ENCODE results near the gene MUCL3. TPM values are rescaled to one million over a fixed set of nuclear protein-coding genes. Genes with fewer than 3 reads are reported as not detected.
A peak's percentile ranks its signal among the peaks of the same experiment; 100 is the strongest.

Gene MUCL3
- polyA plus RNA-seq, 3 donors, result not detected

GRCh38 chr6:30917487-30917886, 23.3 kb upstream of the MUCL3 start:
- H3K9ac ChIP-seq (ENCODE audit: insufficient read depth, low read length, poor library complexity, severe bottlenecking), result no peak overlapping the region
- H3K4me2 ChIP-seq (replicated peaks; ENCODE audit: extremely low read depth, low read length, poor library complexity, severe bottlenecking), result no peak overlapping the region
- H3K36me3 Mint-ChIP-seq, result peaks cover 63 to 67% of the 10 kb centered on the region in 2 donors
- H3K27ac Mint-ChIP-seq, result no peak overlapping the region
- H3K36me3 ChIP-seq (replicated peaks in 1 of 2; ENCODE audit: control insufficient read depth in 1 of 2, insufficient read depth in 2 of 2, low read length in 2 of 2), result peaks cover 46 to 65% of the 10 kb centered on the region in 2 donors
- intact Hi-C loops (cut with micrococcal nuclease), result loop anchor here in 1 of 2 donors (10.0 kb wide), 1 partner anchor 167 kb away; no protein-coding TSS in a partner anchor
- H3K4me3 ChIP-seq (replicated peaks in 1 of 3; ENCODE audit: low read depth in 2 of 3, low read length in 3 of 3), result no peak overlapping the region
- no peak for TF ChIP-seq CTCF (IDR thresholded peaks at IDR 0.05)
- peaks cover 15 to 26% of the 10 kb centered on the region in 2 donors for H3K4me1 ChIP-seq (ENCODE audit: control insufficient read depth in 1 of 2, insufficient read depth in 2 of 2, low read length in 2 of 2)
- H3K27me3 Mint-ChIP-seq (ENCODE audit: low read depth in 3 of 3), result peaks cover 0 to 1% (median 0%) of the 10 kb centered on the region in 3 donors
- H3K27ac ChIP-seq (ENCODE audit: low read depth in 1 of 2, low read length in 2 of 2), result no peak overlapping the region
- H3K9me3 ChIP-seq (replicated peaks in 1 of 2; ENCODE audit: control insufficient read depth in 1 of 2, insufficient read depth in 1 of 2, low read length in 2 of 2), result no peaks in the 10 kb centered on the region
- peaks cover 24% of the 10 kb centered on the region for H3K4me1 Mint-ChIP-seq
- no peak for DNase-seq
- no peaks in the 10 kb centered on the region for H3K27me3 ChIP-seq (ENCODE audit: control insufficient read depth in 2 of 2, insufficient read depth in 2 of 2, low read length in 2 of 2)
- WGBS (ENCODE audit: insufficient coverage), result 98% methylated on average over 8 of the region's 8 CpGs
- H3K9me3 Mint-ChIP-seq, result peaks cover 0 to 3% (median 0%) of the 10 kb centered on the region in 7 donors
- H3K79me2 ChIP-seq (ENCODE audit: insufficient read depth, low read length), result no peaks in the 10 kb centered on the region
- no peak overlapping the region for H3K4me3 Mint-ChIP-seq
- no peaks in the 10 kb centered on the region for H4K20me1 ChIP-seq (ENCODE audit: insufficient read depth, low read length)
- no peak overlapping the region for H2AFZ ChIP-seq (ENCODE audit: insufficient read depth, low read depth, low read length, poor library complexity, severe bottlenecking)

GRCh38 chr6:30918670-30919069, 22.1 kb upstream of the MUCL3 start:
- Mint-ChIP-seq H3K27me3 (ENCODE audit: low read depth in 3 of 3) (peaks cover 0 to 1% (median 0%) of the 10 kb centered on the region in 3 donors), H3K27ac (peak overlapping the region in 1 of 7 donors; percentile 25), H3K9me3 (peaks cover 0 to 3% (median 0%) of the 10 kb centered on the region in 7 donors), H3K4me1 (peaks cover 18% of the 10 kb centered on the region), H3K36me3 (peaks cover 67 to 72% of the 10 kb centered on the region in 2 donors), H3K4me3 (no peak overlapping the region)
- Histone ChIP-seq H2AFZ (ENCODE audit: insufficient read depth, low read depth, low read length, poor library complexity, severe bottlenecking) (no peak overlapping the region), H4K20me1 (ENCODE audit: insufficient read depth, low read length) (no peaks in the 10 kb centered on the region), H3K79me2 (ENCODE audit: insufficient read depth, low read length) (no peaks in the 10 kb centered on the region), H3K4me1 (ENCODE audit: control insufficient read depth in 1 of 2, insufficient read depth in 2 of 2, low read length in 2 of 2) (peaks cover 12 to 21% of the 10 kb centered on the region in 2 donors), H3K4me3 (replicated peaks in 1 of 3; ENCODE audit: low read depth in 2 of 3, low read length in 3 of 3) (no peak overlapping the region), H3K27ac (ENCODE audit: low read depth in 1 of 2, low read length in 2 of 2) (no peak overlapping the region), H3K4me2 (replicated peaks; ENCODE audit: extremely low read depth, low read length, poor library complexity, severe bottlenecking) (no peak overlapping the region), H3K9me3 (replicated peaks in 1 of 2; ENCODE audit: control insufficient read depth in 1 of 2, insufficient read depth in 1 of 2, low read length in 2 of 2) (no peaks in the 10 kb centered on the region), H3K9ac (ENCODE audit: insufficient read depth, low read length, poor library complexity, severe bottlenecking) (no peak overlapping the region), H3K36me3 (replicated peaks in 1 of 2; ENCODE audit: control insufficient read depth in 1 of 2, insufficient read depth in 2 of 2, low read length in 2 of 2) (peaks cover 58 to 71% of the 10 kb centered on the region in 2 donors), H3K27me3 (ENCODE audit: control insufficient read depth in 2 of 2, insufficient read depth in 2 of 2, low read length in 2 of 2) (no peaks in the 10 kb centered on the region)
- intact Hi-C loops (cut with micrococcal nuclease), result loop anchor here in 1 of 2 donors (10.0 kb wide), 1 partner anchor 166 kb away; no protein-coding TSS in a partner anchor
- DNase-seq, result no peak
- TF ChIP-seq CTCF (IDR thresholded peaks at IDR 0.05), result no peak
- 81% methylated on average over 3 of the region's 8 CpGs for WGBS (ENCODE audit: insufficient coverage)
